HL-60 (cell line): Measurements from ENCODE around the gene FOXP1.

Experiments
- GABPA ChIP-seq: IDR thresholded peaks from 2 replicates; pipeline ENCODE4 v1.6.1; 2012; ENCODE audit warnings: low read depth
- POLR2AphosphoS5 ChIP-seq: IDR thresholded peaks from 2 replicates; pipeline ENCODE4 v1.6.1; 2012; ENCODE audit warnings: low read depth
- REST ChIP-seq: IDR thresholded peaks from 2 replicates; pipeline ENCODE4 v1.6.1; 2012; ENCODE audit warnings: low read depth; ENCODE audit not compliant: insufficient replicate concordance
- TF ChIP-seq, protein P1 (sequence below): IDR thresholded peaks from one replicate; pipeline ENCODE4 v1.5.1; 2011; ENCODE audit warnings: low read length, control low read depth, inconsistent platforms; ENCODE audit not compliant: insufficient read depth

DNA sequence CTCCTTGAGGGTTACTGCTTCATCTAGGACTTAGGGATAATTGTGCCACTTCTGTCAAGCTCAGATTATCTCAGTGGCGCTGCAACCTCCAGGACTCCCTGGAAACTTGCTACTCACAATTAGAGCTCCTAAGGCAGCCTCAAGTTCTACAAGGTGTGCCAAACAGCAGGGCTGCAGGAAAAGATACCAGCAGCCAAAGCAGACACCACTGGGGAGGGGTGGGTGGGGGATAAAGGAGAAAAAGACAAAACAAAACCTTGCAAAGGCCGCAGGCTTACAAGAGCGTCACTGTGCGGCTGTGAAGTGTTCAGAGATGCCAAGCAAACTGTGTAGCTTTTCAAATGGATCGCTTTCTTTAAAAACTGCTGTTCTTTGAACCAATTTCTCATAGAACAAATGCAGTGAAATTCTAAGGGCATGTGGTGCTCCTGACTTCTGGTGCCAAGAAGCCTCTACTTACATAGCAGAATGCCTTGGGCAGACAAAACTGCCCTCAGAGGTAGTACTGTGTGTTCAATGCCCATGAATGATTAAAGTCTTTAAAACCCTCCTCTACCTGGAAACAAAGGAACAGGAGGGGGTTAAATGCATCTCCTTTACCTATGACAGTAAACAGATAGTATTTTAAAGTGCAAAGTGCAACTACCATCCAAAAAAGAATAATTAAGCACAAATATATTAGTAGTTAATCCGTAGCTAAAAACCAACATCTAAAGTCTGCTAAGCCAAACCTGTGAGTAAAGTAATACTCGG lies 353.4 kb downstream of the FOXP1 start:
- TF ChIP-seq, protein P1, sequence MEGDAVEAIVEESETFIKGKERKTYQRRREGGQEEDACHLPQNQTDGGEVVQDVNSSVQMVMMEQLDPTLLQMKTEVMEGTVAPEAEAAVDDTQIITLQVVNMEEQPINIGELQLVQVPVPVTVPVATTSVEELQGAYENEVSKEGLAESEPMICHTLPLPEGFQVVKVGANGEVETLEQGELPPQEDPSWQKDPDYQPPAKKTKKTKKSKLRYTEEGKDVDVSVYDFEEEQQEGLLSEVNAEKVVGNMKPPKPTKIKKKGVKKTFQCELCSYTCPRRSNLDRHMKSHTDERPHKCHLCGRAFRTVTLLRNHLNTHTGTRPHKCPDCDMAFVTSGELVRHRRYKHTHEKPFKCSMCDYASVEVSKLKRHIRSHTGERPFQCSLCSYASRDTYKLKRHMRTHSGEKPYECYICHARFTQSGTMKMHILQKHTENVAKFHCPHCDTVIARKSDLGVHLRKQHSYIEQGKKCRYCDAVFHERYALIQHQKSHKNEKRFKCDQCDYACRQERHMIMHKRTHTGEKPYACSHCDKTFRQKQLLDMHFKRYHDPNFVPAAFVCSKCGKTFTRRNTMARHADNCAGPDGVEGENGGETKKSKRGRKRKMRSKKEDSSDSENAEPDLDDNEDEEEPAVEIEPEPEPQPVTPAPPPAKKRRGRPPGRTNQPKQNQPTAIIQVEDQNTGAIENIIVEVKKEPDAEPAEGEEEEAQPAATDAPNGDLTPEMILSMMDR: no peak
- TF ChIP-seq POLR2AphosphoS5 (no peak), REST (no peak), GABPA (no peak)
